ENCODE results near the gene DENND2C. TPM values are rescaled to one million over a fixed set of nuclear protein-coding genes. Genes with fewer than 3 reads are reported as not detected.

DENND2C gene
- total RNA-seq, 1 donor = 8.3 TPM

- H3K79me2 ChIP-seq (ENCODE audit: insufficient read depth, low read length) = no peaks in the 10 kb centered on the region
- DNase-seq (ENCODE audit: insufficient read length, low spot score, missing footprints) = no peak
- no peak overlapping the region for H3K4me3 ChIP-seq (ENCODE audit: insufficient read depth, low read length)
- no peak overlapping the region for H3K27ac ChIP-seq (ENCODE audit: low read depth, low read length)
- no peaks in the 10 kb centered on the region for H3K4me1 ChIP-seq (ENCODE audit: insufficient read depth, low read length)
- H3K36me3 ChIP-seq (ENCODE audit: insufficient read depth, low read length) = no peaks in the 10 kb centered on the region
- H4K20me1 ChIP-seq (ENCODE audit: insufficient read depth, low read length) = no peaks in the 10 kb centered on the region
- no peaks in the 10 kb centered on the region for H3K9me3 ChIP-seq (ENCODE audit: low read depth, low read length)
- TF ChIP-seq CTCF (IDR thresholded peaks at IDR 0.05; ENCODE audit: extremely low read depth, low read depth, low read length) = no peak
- no peaks in the 10 kb centered on the region for H3K27me3 ChIP-seq (ENCODE audit: insufficient read depth, low read length)
- no peak overlapping the region for H2AFZ ChIP-seq (ENCODE audit: low read length)
- no peak overlapping the region for H3K4me2 ChIP-seq (ENCODE audit: insufficient read depth, low read length)
Measured at GRCh38 chr1:114552106-114552639, 117.7 kb downstream of the DENND2C start.

DNA sequence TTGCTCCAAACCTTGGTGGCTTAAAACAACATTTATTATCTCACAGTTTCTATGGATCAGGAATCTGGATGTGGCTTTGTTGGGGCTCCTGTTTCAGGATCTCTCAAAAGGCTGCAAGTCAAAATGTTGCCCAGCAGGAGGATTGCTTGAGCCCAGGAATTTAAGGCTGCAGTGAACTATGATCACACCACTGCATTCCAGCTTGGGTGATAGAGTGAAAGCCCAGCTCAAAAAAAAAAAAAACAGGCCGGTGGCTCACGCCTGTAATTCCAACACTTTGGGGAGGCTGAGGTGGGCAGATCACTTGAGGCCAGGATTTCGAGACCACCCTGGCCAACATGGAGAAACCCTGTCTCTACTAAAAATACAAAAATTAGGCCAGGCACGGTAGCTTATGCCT lies 118.4 kb downstream of the DENND2C start:
- Histone ChIP-seq H3K4me2 (ENCODE audit: insufficient read depth, low read length) (no peak overlapping the region), H4K20me1 (ENCODE audit: insufficient read depth, low read length) (no peaks in the 10 kb centered on the region), H3K27me3 (ENCODE audit: insufficient read depth, low read length) (no peaks in the 10 kb centered on the region), H3K4me1 (ENCODE audit: insufficient read depth, low read length) (no peaks in the 10 kb centered on the region), H3K79me2 (ENCODE audit: insufficient read depth, low read length) (no peaks in the 10 kb centered on the region), H3K36me3 (ENCODE audit: insufficient read depth, low read length) (no peaks in the 10 kb centered on the region), H3K27ac (ENCODE audit: low read depth, low read length) (no peak overlapping the region), H3K9me3 (ENCODE audit: low read depth, low read length) (no peaks in the 10 kb centered on the region), H3K4me3 (ENCODE audit: insufficient read depth, low read length) (no peak overlapping the region), H2AFZ (ENCODE audit: low read length) (no peak overlapping the region)
- no peak for DNase-seq (ENCODE audit: insufficient read length, low spot score, missing footprints)
- TF ChIP-seq CTCF (IDR thresholded peaks at IDR 0.05; ENCODE audit: extremely low read depth, low read depth, low read length) = no peak

DNA sequence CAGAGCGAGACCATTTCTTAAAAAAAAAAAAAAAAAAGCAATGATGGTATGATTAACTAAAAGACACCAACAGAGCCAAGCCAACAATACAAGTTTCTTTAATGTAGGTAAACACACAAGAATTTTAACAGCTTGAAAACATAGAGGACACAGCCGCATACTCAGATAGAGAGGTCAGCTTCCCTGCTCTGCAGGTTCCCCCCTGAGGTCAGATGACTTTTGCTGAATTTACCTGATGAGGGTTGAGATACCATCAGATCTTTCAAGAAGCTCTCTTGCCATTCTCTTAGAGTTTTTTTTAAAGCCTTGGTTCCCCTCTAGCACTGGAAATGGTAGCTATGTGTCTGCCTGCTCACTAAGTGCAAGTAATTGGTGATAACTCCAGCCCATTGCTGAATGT lies 119.5 kb downstream of the DENND2C start:
- Histone ChIP-seq H3K4me1 (ENCODE audit: insufficient read depth, low read length) (no peaks in the 10 kb centered on the region), H3K27ac (ENCODE audit: low read depth, low read length) (no peak overlapping the region), H3K4me2 (ENCODE audit: insufficient read depth, low read length) (no peak overlapping the region), H3K4me3 (ENCODE audit: insufficient read depth, low read length) (no peak overlapping the region), H3K36me3 (ENCODE audit: insufficient read depth, low read length) (no peaks in the 10 kb centered on the region), H2AFZ (ENCODE audit: low read length) (no peak overlapping the region), H3K9me3 (ENCODE audit: low read depth, low read length) (no peaks in the 10 kb centered on the region), H3K27me3 (ENCODE audit: insufficient read depth, low read length) (no peaks in the 10 kb centered on the region), H3K79me2 (ENCODE audit: insufficient read depth, low read length) (no peaks in the 10 kb centered on the region), H4K20me1 (ENCODE audit: insufficient read depth, low read length) (no peaks in the 10 kb centered on the region)
- TF ChIP-seq CTCF (IDR thresholded peaks at IDR 0.05; ENCODE audit: extremely low read depth, low read depth, low read length) = no peak
- no peak for DNase-seq (ENCODE audit: insufficient read length, low spot score, missing footprints)

DNA sequence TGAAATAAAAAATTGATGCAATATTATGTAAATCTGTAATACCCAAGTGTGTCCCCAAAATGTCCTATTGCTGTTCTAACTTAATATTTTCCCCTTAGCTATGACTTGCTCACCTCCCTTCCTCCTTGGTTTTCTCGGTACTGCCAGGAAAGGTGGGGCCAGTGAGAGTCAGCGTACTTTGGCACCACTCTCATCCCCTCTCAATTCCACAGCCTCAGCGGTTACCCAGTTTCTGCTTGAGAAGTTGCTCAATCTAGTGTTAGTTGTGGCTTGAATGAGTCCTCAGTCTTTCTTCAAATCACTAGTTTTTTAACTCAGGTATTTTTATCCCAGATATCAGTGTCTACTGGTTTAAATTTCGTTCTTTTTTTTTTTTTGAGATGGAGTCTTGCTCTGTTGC lies 120.7 kb downstream of the DENND2C start:
- H3K79me2 ChIP-seq (ENCODE audit: insufficient read depth, low read length) = no peaks in the 10 kb centered on the region
- H2AFZ ChIP-seq (ENCODE audit: low read length) = no peak overlapping the region
- no peak for DNase-seq (ENCODE audit: insufficient read length, low spot score, missing footprints)
- H3K27me3 ChIP-seq (ENCODE audit: insufficient read depth, low read length) = no peaks in the 10 kb centered on the region
- H4K20me1 ChIP-seq (ENCODE audit: insufficient read depth, low read length) = no peaks in the 10 kb centered on the region
- no peak overlapping the region for H3K27ac ChIP-seq (ENCODE audit: low read depth, low read length)
- H3K4me1 ChIP-seq (ENCODE audit: insufficient read depth, low read length) = no peaks in the 10 kb centered on the region
- no peak for TF ChIP-seq CTCF (IDR thresholded peaks at IDR 0.05; ENCODE audit: extremely low read depth, low read depth, low read length)
- no peaks in the 10 kb centered on the region for H3K9me3 ChIP-seq (ENCODE audit: low read depth, low read length)
- H3K4me2 ChIP-seq (ENCODE audit: insufficient read depth, low read length) = no peak overlapping the region
- no peaks in the 10 kb centered on the region for H3K36me3 ChIP-seq (ENCODE audit: insufficient read depth, low read length)
- H3K4me3 ChIP-seq (ENCODE audit: insufficient read depth, low read length) = no peak overlapping the region
